Right lobe of liver (tissue), 4 donors: Measurements from ENCODE around the gene DAG1.

Source experiments
- CTCF ChIP-seq, 4 donors: fragments of 200-600 bp in 3 of 4; fragments of 450-650 bp in 1 of 4; IDR thresholded peaks; one replicate each; pipeline versions ENCODE4 v1.5.1 to v1.8.0; 2016 to 2022; ENCODE audit warnings: antibody characterized with exemption in 4 of 4, mild to moderate bottlenecking in 2 of 4
- POLR2A ChIP-seq: fragments of 450-650 bp; IDR thresholded peaks from one replicate; pipeline ENCODE4 v1.6.1; 2017; ENCODE audit warnings: antibody characterized with exemption, mild to moderate bottlenecking
- donor health status: DM: no; HTN: no; CAD: no.
- donor health status: DM: no; HTN: no; CAD: no.
- donor health status: DM: no; HTN: yes; CAD: no.

GRCh38 chr3:49484471-49484870 lies 14.4 kb downstream of the DAG1 start:
- no peak for TF ChIP-seq POLR2A
- no peak for TF ChIP-seq CTCF (IDR thresholded peaks at IDR 0.05)
